IMR-90 (cell line): ENCODE results near the gene STMN3.

Experiments used
- CTCF ChIP-seq: conservative IDR thresholded peaks from 2 replicates; pipeline ENCODE4 v1.5.1; 2012; ENCODE audit warnings: mild to moderate bottlenecking, low read depth, low read length, improper control_type of control experiment
- MAZ ChIP-seq: IDR thresholded peaks from 2 replicates; pipeline ENCODE4 v1.6.1; 2012; ENCODE audit warnings: low read depth, mild to moderate bottlenecking, low read length, improper control_type of control experiment, moderate library complexity, borderline replicate concordance
- MXI1 ChIP-seq: IDR thresholded peaks from 2 replicates; pipeline ENCODE4 v1.6.1; 2012; ENCODE audit warnings: low read depth, mild to moderate bottlenecking, low read length, moderate library complexity, borderline replicate concordance
- POLR2A ChIP-seq: IDR thresholded peaks from 2 replicates; pipeline ENCODE4 v1.6.1; 2012; ENCODE audit warnings: mild to moderate bottlenecking, low read depth, low read length
- RCOR1 ChIP-seq: IDR thresholded peaks from 2 replicates; pipeline ENCODE4 v1.6.1; 2012; ENCODE audit warnings: mild to moderate bottlenecking, low read length, improper control_type of control experiment; ENCODE audit not compliant: insufficient replicate concordance
- RFX5 ChIP-seq: IDR thresholded peaks from 2 replicates; pipeline ENCODE4 v1.8.0; 2012; ENCODE audit warnings: low read depth, mild to moderate bottlenecking, low read length, moderate library complexity
- TF ChIP-seq, protein P1 (sequence below): fragments of 150-350 bp; IDR thresholded peaks from 2 replicates; pipeline ENCODE4 v1.6.1; 2017; ENCODE audit warnings: mild to moderate bottlenecking, antibody characterized with exemption, low read length, low read depth

GRCh38 chr20:63617092-63617875 lies 35.9 kb downstream of the STMN3 start:
- TF ChIP-seq POLR2A: no peak
- TF ChIP-seq RCOR1: no peak
- TF ChIP-seq CTCF: no peak
- no peak for TF ChIP-seq MXI1
- no peak for TF ChIP-seq MAZ
- TF ChIP-seq, protein P1, sequence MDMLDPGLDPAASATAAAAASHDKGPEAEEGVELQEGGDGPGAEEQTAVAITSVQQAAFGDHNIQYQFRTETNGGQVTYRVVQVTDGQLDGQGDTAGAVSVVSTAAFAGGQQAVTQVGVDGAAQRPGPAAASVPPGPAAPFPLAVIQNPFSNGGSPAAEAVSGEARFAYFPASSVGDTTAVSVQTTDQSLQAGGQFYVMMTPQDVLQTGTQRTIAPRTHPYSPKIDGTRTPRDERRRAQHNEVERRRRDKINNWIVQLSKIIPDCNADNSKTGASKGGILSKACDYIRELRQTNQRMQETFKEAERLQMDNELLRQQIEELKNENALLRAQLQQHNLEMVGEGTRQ: no peak
- TF ChIP-seq RFX5: no peak
